GM21529 (cell line): ENCODE measurements around the gene TRIM72.
A peak's percentile ranks its signal among the peaks of the same experiment; 100 is the strongest.
"Not testable (repeated sequence)": the region's sequence is repeated elsewhere in the genome, so short reads cannot be mapped to it uniquely, and the experiment has no call there.

Experiments
- ATAC-seq: cut with Tn5 transposase; IDR thresholded peaks from one replicate; pipeline ENCODE4 v1.9.1; 2021; ENCODE audit not compliant: unreplicated experiment

TRIM72 gene

GRCh38 chr16:31213877-31214707 is at the start of gene TRIM72:
TRIM72 (plus strand) TSS chr16:31214119; CDS start chr16:31214739, 620 bp downstream.
- ATAC-seq = no peak

DNA sequence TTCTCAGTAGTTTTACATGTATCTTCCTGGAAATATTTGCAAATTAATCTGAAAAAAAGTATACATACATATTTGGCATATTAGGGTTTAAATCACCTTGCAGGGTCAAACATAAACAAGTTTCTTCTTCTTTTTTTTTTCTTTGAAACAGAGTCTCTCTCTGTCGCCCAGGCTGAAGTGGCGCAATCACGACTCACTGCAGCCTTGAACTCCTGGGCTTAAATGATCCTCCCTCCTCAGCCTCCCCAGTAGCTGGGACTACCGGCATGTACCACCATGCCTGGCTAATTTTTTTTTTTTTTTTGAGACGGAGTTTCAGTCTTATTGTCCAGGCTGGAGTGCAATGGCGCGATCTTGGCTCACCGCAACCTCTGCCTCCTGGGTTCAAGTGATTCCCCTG is 46.6 kb upstream of the TRIM72 start:
- no peak for ATAC-seq

- ATAC-seq = no peak
Observed at GRCh38 chr16:31168848-31169247, 45.1 kb upstream of the TRIM72 start.

- not testable (repeated sequence) for ATAC-seq
Observed at GRCh38 chr16:31170048-31170447, 43.9 kb upstream of the TRIM72 start.

DNA sequence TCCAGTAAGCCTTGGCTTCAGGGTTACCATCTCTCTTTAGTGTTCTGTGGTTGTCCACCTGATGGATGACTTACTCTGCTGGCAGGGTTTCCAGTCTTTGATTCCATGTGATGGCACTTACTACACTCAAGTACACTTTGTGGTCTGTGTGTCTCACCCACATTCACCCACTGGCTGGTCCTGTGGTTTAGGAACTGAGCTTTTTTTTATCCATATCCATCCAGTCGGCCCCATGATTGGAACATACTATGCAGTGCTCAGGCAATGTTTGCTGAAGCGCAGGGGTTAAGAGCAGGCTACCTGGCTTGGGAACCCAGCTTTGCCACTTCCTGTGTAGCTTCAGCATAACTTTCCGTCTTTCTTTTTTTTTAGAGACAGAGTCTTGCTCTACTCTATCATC is 36.8 kb upstream of the TRIM72 start:
- ATAC-seq = no peak

GRCh38 chr16:31179219-31179746 is 34.6 kb upstream of the TRIM72 start:
- peak; percentile 1 for ATAC-seq

DNA sequence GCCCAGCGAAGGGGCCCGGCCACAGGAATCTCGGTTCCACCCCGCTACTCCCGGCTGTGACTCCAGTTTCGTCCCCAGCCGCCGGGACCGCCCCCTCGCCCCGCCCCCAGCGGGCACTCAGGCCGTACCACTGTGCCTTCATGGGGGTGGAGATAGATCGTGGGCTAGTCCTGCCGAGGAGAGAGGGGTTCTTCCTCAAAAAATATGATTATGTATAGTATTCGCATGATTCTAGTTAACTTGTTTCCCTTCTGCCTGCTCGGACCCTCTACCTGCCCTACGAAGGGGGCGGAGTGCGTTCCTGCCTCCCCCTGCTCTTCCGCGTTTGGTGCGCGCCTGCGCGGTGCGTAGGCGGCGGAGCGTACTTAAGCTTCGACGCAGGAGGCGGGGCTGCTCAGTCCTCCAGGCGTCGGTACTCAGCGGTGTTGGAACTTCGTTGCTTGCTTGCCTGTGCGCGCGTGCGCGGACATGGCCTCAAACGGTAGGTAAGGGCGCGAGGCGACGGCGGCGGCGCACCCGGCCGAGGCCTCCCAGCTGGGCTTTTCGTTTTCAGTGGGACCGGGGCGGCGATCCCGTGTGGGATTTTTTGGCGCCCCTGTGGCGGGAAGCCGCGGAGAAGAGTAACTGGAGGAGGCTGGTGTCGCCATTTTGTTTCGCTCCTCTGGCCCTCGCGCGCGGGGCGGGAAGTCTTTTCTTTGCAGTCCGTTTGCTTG is 34.0 kb upstream of the TRIM72 start, which contains the start of gene FUS:
TSS of gene FUS (plus strand) at position 393 of the 713 bp plus-strand sequence. CDS start at position 469, 76 bp downstream.
- peak; percentile 47 for ATAC-seq

- ATAC-seq = no peak
Observed at GRCh38 chr16:31181102-31181830, 32.7 kb upstream of the TRIM72 start.

- ATAC-seq = no peak
Observed at GRCh38 chr16:31182391-31182790, 31.5 kb upstream of the TRIM72 start.

- ATAC-seq = no peak
Observed at GRCh38 chr16:31183432-31184428, 30.2 kb upstream of the TRIM72 start.

DNA sequence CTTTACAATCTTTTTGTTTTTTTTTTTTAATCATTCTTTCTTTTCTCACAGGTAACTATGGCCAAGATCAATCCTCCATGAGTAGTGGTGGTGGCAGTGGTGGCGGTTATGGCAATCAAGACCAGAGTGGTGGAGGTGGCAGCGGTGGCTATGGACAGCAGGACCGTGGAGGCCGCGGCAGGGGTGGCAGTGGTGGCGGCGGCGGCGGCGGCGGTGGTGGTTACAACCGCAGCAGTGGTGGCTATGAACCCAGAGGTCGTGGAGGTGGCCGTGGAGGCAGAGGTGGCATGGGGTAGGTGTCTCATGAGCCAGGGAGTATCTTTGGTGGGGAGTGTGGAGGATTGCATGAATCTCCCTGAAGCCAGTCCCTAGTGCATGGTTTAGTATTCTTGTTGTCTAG is 29.0 kb upstream of the TRIM72 start:
- ATAC-seq = no peak

DNA sequence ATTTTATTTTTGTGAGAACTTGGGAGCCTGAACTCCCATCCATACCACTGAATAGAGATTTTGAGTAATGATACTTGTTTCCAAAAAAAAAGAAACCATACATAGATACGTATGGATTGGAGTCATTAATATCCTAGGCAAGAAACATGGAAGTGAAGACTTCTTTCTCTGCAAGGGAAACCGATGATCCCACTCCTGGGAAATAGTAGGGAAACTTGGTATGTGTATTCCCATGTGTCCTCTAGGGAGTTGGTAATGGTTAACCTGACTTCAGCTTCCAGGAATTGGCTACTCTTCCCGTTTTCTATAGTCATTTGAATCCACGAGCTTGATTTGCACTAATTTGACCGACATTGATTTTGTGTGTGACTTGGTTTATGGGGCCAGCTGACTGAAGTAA is 28.6 kb upstream of the TRIM72 start:
- no peak for ATAC-seq

DNA sequence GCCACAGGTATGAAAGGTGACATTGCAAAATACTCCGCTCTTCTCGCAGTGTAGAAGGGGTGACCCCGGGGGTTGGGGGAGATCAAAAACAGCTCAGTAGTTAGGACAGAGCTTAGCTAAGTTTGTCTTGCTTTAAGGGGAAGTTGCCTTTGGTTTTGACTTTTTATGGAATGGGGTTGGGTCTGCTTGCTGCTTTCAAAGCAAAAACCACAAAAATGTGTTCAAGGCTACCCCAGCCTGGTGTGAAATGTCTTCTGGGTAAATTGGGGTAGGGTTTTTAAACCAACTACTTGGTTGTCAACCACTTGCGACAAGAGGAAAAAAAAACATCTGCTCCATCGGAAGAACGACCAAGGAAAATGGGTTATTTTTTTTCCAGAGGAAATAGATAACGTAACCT is 27.7 kb upstream of the TRIM72 start:
- ATAC-seq = no peak

DNA sequence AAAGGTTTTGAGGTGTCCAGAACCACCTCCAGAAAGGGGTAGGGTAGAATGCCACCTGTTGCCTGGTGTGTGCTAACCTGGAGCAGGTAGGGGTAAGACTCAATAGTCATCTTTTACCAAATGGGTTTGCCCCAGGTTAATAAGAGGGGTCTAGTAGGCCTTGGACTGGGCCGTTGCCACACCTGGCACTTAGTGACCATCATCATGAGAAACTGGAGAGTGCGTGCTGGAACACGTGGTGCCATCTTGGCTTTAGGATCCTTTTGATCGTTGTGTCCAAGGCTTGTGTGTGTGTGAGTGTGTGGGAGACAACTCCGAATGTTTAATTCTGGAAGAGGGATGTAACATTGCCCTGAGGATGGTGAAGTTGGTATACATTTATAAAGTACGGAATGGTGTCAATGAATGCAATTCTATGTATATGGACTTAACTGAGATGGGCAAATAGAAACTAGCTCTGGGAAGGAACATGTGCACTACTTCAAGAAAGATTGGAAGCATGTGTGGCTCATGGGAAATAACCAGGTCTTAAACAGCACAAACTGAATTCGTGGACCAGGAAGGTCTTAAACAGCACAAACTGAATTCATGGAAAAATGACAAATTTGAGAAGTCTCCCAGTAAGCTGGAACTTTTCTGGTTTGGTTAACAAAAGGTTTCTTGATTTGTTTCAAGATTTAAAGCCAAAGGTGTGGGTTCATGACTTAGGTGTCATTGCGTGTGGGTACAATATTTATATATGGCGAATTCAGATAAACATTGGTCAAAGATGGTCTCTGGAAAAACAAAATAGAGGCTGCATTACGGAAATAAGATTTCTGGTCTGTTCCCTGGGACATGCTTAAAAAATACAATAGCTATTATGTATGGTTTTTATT is 26.8 kb upstream of the TRIM72 start:
- ATAC-seq = no peak

DNA sequence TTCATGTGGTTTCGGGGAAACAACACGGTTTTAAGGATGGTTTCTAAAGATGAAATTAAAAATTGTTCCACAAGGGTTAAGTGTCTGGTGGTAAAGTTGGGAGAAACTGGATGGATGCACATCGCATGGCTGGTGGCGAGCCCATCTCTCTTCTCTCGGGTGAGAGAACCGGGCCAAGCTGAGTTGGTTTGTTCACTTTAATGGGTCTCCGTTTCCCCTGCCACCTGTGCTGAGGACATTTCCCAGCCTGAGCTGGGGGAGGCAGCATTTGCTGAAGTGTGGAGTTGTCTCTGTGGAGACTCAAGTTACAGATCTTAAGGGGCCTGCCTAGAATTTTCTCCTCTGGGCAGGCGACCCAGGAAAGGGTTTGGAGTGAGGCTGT is 26.1 kb upstream of the TRIM72 start:
- ATAC-seq = no peak

GRCh38 chr16:31188450-31189411 is 25.2 kb upstream of the TRIM72 start:
- ATAC-seq = no peak

GRCh38 chr16:31189412-31189778 is 24.5 kb upstream of the TRIM72 start:
- ATAC-seq = no peak

GRCh38 chr16:31190061-31190460 is 23.9 kb upstream of the TRIM72 start:
- ATAC-seq = no peak
